ENCODE results near the gene C2orf69. TPM values are rescaled to one million over a fixed set of nuclear protein-coding genes. Genes with fewer than 3 reads are reported as not detected.

The C2orf69 gene
- total RNA-seq, 2 experiments from 2014 or later, result 14.2 to 16.5 TPM

- POLR2A ChIA-PET, result no interaction called here
- no peak overlapping the region for H3K4me3 Mint-ChIP-seq
- CTCF ChIA-PET, result interaction anchor here (1.1 to 1.4 kb wide), 2 partner anchors 10 to 506 kb away, joined by 6 read pairs; no protein-coding TSS in a partner anchor
These were observed 64.3 kb downstream of the C2orf69 start for GRCh38 chr2:199975273-199975895.

More at GRCh38 chr2:199975273-199975895, 64.3 kb downstream of the C2orf69 start:
- ATAC-seq (no peak), DNase-seq (no peak)
- H3K36me3 Mint-ChIP-seq (ENCODE audit: low read depth), result peaks cover 4% of the 10 kb centered on the region
- H3K27me3 Mint-ChIP-seq (ENCODE audit: low read depth), result no peaks in the 10 kb centered on the region
- H3K4me1 Mint-ChIP-seq (ENCODE audit: low read depth), result peaks cover 21% of the 10 kb centered on the region
- H3K27ac Mint-ChIP-seq, result no peak overlapping the region
- no peaks in the 10 kb centered on the region for H3K9me3 Mint-ChIP-seq (ENCODE audit: insufficient read depth)

Other genes starting within 250 kb of the C2orf69 start
- 1 to 10 TPM; 1.5 to 1.9 TPM for gene FTCDNL1, start 60.1 kb upstream of the C2orf69 start, total RNA-seq
- 1 to 10 TPM; 7.3 to 7.5 TPM for gene TYW5, start 44.2 kb downstream of the C2orf69 start, total RNA-seq
- gene MAIP1, start 44.3 kb downstream of the C2orf69 start, total RNA-seq, result 10 to 100 TPM; 21.5 to 21.9 TPM